ENCODE results near the gene NELFA.

GRCh38 chr4:1978226-1978625, 30.5 kb downstream of the NELFA start:
- TF ChIP-seq CTCF (IDR thresholded peaks at IDR 0.05): no peak
- TF ChIP-seq POLR2A (IDR thresholded peaks at IDR 0.05): no peak
